Immature natural killer cell (primary cell): Measurements from ENCODE around the gene PHAF1. TPM values are rescaled to one million over a fixed set of nuclear protein-coding genes. Genes with fewer than 3 reads are reported as not detected.

Source experiments
- DNase-seq, 3 donors: peaks; one replicate each; pipeline ENCODE4 v3.0.0; 2022; ENCODE audit warnings: mixed read lengths in 1 of 3
- H3K27ac Mint-ChIP-seq, 6 donors: one replicate each; pipeline ENCODE4 v1.8.0; 2020; ENCODE audit warnings: mixed read lengths in 6 of 6, mild to moderate bottlenecking in 5 of 6, inconsistent platforms in 4 of 6, moderate library complexity in 3 of 6
- H3K27me3 Mint-ChIP-seq, 3 donors: one replicate each; pipeline ENCODE4 v1.8.0; 2020 to 2021; ENCODE audit warnings: low read depth in 3 of 3, mild to moderate bottlenecking in 3 of 3, mixed read lengths in 3 of 3, moderate library complexity in 3 of 3, inconsistent platforms in 1 of 3
- H3K36me3 Mint-ChIP-seq, 3 donors: one replicate each; pipeline ENCODE4 v1.8.0; 2020; ENCODE audit warnings: mixed read lengths in 3 of 3, inconsistent platforms in 2 of 3, mild to moderate bottlenecking in 2 of 3
- H3K4me1 Mint-ChIP-seq, 2 donors: one replicate each; pipeline ENCODE4 v1.8.0; 2020; ENCODE audit warnings: inconsistent platforms in 2 of 2, mild to moderate bottlenecking in 2 of 2, mixed read lengths in 2 of 2, moderate library complexity in 1 of 2
- H3K4me3 Mint-ChIP-seq, 5 donors: one replicate each; pipeline ENCODE4 v1.8.0; 2020; ENCODE audit warnings: mild to moderate bottlenecking in 5 of 5, mixed read lengths in 5 of 5, inconsistent platforms in 3 of 5, moderate library complexity in 3 of 5
- H3K9me3 Mint-ChIP-seq, 6 donors: one replicate each; pipeline ENCODE4 v1.8.0; 2020; ENCODE audit warnings: mild to moderate bottlenecking in 6 of 6, mixed read lengths in 6 of 6, inconsistent platforms in 4 of 6, moderate library complexity in 3 of 6
- polyA plus RNA-seq, 3 donors: library from polyadenylated mRNA; unstranded; fragments of 300-500 nt; fragmentation: Illumina TruSeq; gene quantifications; one replicate each; pipeline ENCODE4 v1.2.3, GENCODE V29; 2021

Gene PHAF1
- polyA plus RNA-seq, 3 donors from 2014 or later = 5.7 to 15.1 (median 14.4) TPM

GRCh38 chr16:67089101-67089500 lies 20.6 kb upstream of the PHAF1 start:
- Mint-ChIP-seq H3K27ac (no peak overlapping the region), H3K4me3 (no peak overlapping the region), H3K9me3 (no peaks in the 10 kb centered on the region), H3K27me3 (no peaks in the 10 kb centered on the region), H3K36me3 (peaks cover 4 to 9% (median 9%) of the 10 kb centered on the region in 3 donors), H3K4me1 (peaks cover 3 to 6% of the 10 kb centered on the region in 2 donors)
- DNase-seq = no peak

- Mint-ChIP-seq H3K27me3 (no peaks in the 10 kb centered on the region), H3K4me1 (peaks cover 0 to 3% of the 10 kb centered on the region in 2 donors), H3K4me3 (no peak overlapping the region), H3K27ac (peak overlapping the region in 1 of 6 donors; percentile 30), H3K36me3 (no peaks in the 10 kb centered on the region), H3K9me3 (no peaks in the 10 kb centered on the region)
- no peak for DNase-seq
Measured at GRCh38 chr16:67091906-67092566, 17.7 kb upstream of the PHAF1 start.

GRCh38 chr16:67093098-67093726 lies 16.5 kb upstream of the PHAF1 start:
- Mint-ChIP-seq H3K9me3 (no peaks in the 10 kb centered on the region), H3K4me3 (no peak overlapping the region), H3K27ac (peak overlapping the region in 1 of 6 donors; percentile 55), H3K27me3 (no peaks in the 10 kb centered on the region), H3K36me3 (no peaks in the 10 kb centered on the region), H3K4me1 (peaks cover 0 to 3% of the 10 kb centered on the region in 2 donors)
- no peak for DNase-seq

GRCh38 chr16:67098599-67098998 lies 11.1 kb upstream of the PHAF1 start:
- no peak for DNase-seq
- H3K27me3 Mint-ChIP-seq = peaks cover 0 to 1% (median 0%) of the 10 kb centered on the region in 3 donors
- H3K36me3 Mint-ChIP-seq = no peaks in the 10 kb centered on the region
- H3K9me3 Mint-ChIP-seq = no peaks in the 10 kb centered on the region
- H3K27ac Mint-ChIP-seq = no peak overlapping the region
- H3K4me3 Mint-ChIP-seq = no peak overlapping the region
- no peaks in the 10 kb centered on the region for H3K4me1 Mint-ChIP-seq

GRCh38 chr16:67100569-67101310 lies 9.0 kb upstream of the PHAF1 start:
- Mint-ChIP-seq H3K36me3 (no peaks in the 10 kb centered on the region), H3K4me3 (no peak overlapping the region), H3K27ac (peak overlapping the region in 1 of 6 donors; percentile 10), H3K4me1 (no peaks in the 10 kb centered on the region), H3K9me3 (no peaks in the 10 kb centered on the region), H3K27me3 (peaks cover 0 to 1% (median 0%) of the 10 kb centered on the region in 3 donors)
- peak in 1 of 3 donors; percentile 15 for DNase-seq

- Mint-ChIP-seq H3K4me3 (no peak overlapping the region), H3K27ac (no peak overlapping the region)
Measured at GRCh38 chr16:67101311-67102082, 8.2 kb upstream of the PHAF1 start.

GRCh38 chr16:67104061-67104460 lies 5.7 kb upstream of the PHAF1 start:
- Mint-ChIP-seq H3K4me3 (no peak overlapping the region), H3K27ac (no peak overlapping the region), H3K4me1 (no peaks in the 10 kb centered on the region)

More at GRCh38 chr16:67101311-67102082, 8.2 kb upstream of the PHAF1 start:
- DNase-seq = no peak
- Mint-ChIP-seq H3K9me3 (no peaks in the 10 kb centered on the region), H3K4me1 (no peaks in the 10 kb centered on the region), H3K27me3 (peaks cover 0 to 1% (median 0%) of the 10 kb centered on the region in 3 donors), H3K36me3 (no peaks in the 10 kb centered on the region)

GRCh38 chr16:67104845-67105244 lies 4.9 kb upstream of the PHAF1 start:
- no peak overlapping the region for H3K4me3 Mint-ChIP-seq
- H3K9me3 Mint-ChIP-seq = no peaks in the 10 kb centered on the region
- no peak overlapping the region for H3K27ac Mint-ChIP-seq
- H3K27me3 Mint-ChIP-seq = peaks cover 0 to 6% (median 2%) of the 10 kb centered on the region in 3 donors
- H3K36me3 Mint-ChIP-seq = no peaks in the 10 kb centered on the region
- no peak for DNase-seq
- peaks cover 5 to 8% of the 10 kb centered on the region in 2 donors for H3K4me1 Mint-ChIP-seq

More at GRCh38 chr16:67104061-67104460, 5.7 kb upstream of the PHAF1 start:
- Mint-ChIP-seq H3K9me3 (no peaks in the 10 kb centered on the region), H3K36me3 (no peaks in the 10 kb centered on the region), H3K27me3 (peaks cover 0 to 1% (median 0%) of the 10 kb centered on the region in 3 donors)
- DNase-seq = no peak

- Mint-ChIP-seq H3K4me3 (no peak overlapping the region), H3K9me3 (no peaks in the 10 kb centered on the region), H3K36me3 (no peaks in the 10 kb centered on the region), H3K4me1 (peaks cover 8 to 11% of the 10 kb centered on the region in 2 donors), H3K27me3 (peaks cover 2 to 8% (median 6%) of the 10 kb centered on the region in 3 donors), H3K27ac (peak overlapping the region in 1 of 6 donors; percentile 69)
- DNase-seq = no peak
Measured at GRCh38 chr16:67105246-67105645, 4.5 kb upstream of the PHAF1 start.

- H3K9me3 Mint-ChIP-seq = no peaks in the 10 kb centered on the region
- H3K27ac Mint-ChIP-seq = peak overlapping the region in 1 of 6 donors; percentile 53
- H3K27me3 Mint-ChIP-seq = peaks cover 5 to 9% (median 8%) of the 10 kb centered on the region in 3 donors
- DNase-seq = no peak
- no peak overlapping the region for H3K4me3 Mint-ChIP-seq
- no peaks in the 10 kb centered on the region for H3K36me3 Mint-ChIP-seq
- peaks cover 14 to 16% of the 10 kb centered on the region in 2 donors for H3K4me1 Mint-ChIP-seq
Measured at GRCh38 chr16:67105881-67106280, 3.9 kb upstream of the PHAF1 start.

GRCh38 chr16:67108489-67108888 lies 1.3 kb upstream of the PHAF1 start:
- no peak overlapping the region for H3K27ac Mint-ChIP-seq
- H3K4me3 Mint-ChIP-seq = peak overlapping the region in 3 of 5 donors; percentile 33 to 38 (median 38)
- peaks cover 24 to 39% of the 10 kb centered on the region in 2 donors for H3K4me1 Mint-ChIP-seq

GRCh38 chr16:67108931-67109406 lies 772 bp upstream of the PHAF1 start:
- no peaks in the 10 kb centered on the region for H3K36me3 Mint-ChIP-seq
- peaks cover 24 to 39% of the 10 kb centered on the region in 2 donors for H3K4me1 Mint-ChIP-seq
- peaks cover 5 to 8% (median 7%) of the 10 kb centered on the region in 3 donors for H3K27me3 Mint-ChIP-seq
- H3K4me3 Mint-ChIP-seq = peak overlapping the region; percentile 94
- H3K27ac Mint-ChIP-seq = peak overlapping the region in 5 of 6 donors; percentile 78 to 94 (median 85)
- no peaks in the 10 kb centered on the region for H3K9me3 Mint-ChIP-seq
- no peak for DNase-seq

More at GRCh38 chr16:67108489-67108888, 1.3 kb upstream of the PHAF1 start:
- H3K27me3 Mint-ChIP-seq = peaks cover 5 to 8% (median 7%) of the 10 kb centered on the region in 3 donors
- no peaks in the 10 kb centered on the region for H3K9me3 Mint-ChIP-seq
- no peaks in the 10 kb centered on the region for H3K36me3 Mint-ChIP-seq
- DNase-seq = no peak

GRCh38 chr16:67111951-67112444 lies 2.3 kb downstream of the PHAF1 start:
- DNase-seq = no peak
- Mint-ChIP-seq H3K9me3 (no peaks in the 10 kb centered on the region), H3K36me3 (peaks cover 0 to 4% (median 0%) of the 10 kb centered on the region in 3 donors), H3K4me3 (peak overlapping the region in 2 of 5 donors; percentile 12 to 33), H3K27ac (peak overlapping the region in 1 of 6 donors; percentile 53), H3K4me1 (peaks cover 31 to 57% of the 10 kb centered on the region in 2 donors), H3K27me3 (peaks cover 5 to 8% (median 7%) of the 10 kb centered on the region in 3 donors)
